Measurements from ENCODE around the gene WASL. TPM values are rescaled to one million over a fixed set of nuclear protein-coding genes. Genes with fewer than 3 reads are reported as not detected.
"Not testable (repeated sequence)": the region's sequence is repeated elsewhere in the genome, so short reads cannot be mapped to it uniquely, and the experiment has no call there.

The WASL gene
- total RNA-seq, 2 experiments from 2014 or later: 5.5 TPM

- DNase-seq (peak; percentile 49), ATAC-seq (peak; percentile 10)
- Mint-ChIP-seq H3K36me3 (ENCODE audit: low read depth) (peaks cover 8% of the 10 kb centered on the region), H3K27me3 (no peaks in the 10 kb centered on the region), H3K4me3 (peak overlapping the region; percentile 95), H3K27ac (peak overlapping the region; percentile 94), H3K9me3 (ENCODE audit: low read depth) (no peaks in the 10 kb centered on the region), H3K4me1 (peaks cover 58% of the 10 kb centered on the region)
- ChIA-PET POLR2A (interaction anchor here (1.7 kb wide), 1 partner anchor 33 kb away, joined by 6 read pairs; no protein-coding TSS in a partner anchor), CTCF (interaction anchor here (0.7 to 1.6 kb wide), 4 partner anchors 10 to 214 kb away, joined by 3 to 5 read pairs (median 4); partner anchors contain the start of gene IQUB)
- intact Hi-C loops (cut with DNase I, micrococcal nuclease): loop anchor here (2.0 kb wide), 2 partner anchors 35 to 1181 kb away; partner anchors contain the start of gene POT1 (in 1 of the 2)
Observed at GRCh38 chr7:123748171-123748733, 551 bp downstream of the WASL start.

GRCh38 chr7:123747620-123748141 is 1.1 kb downstream of the WASL start:
- Mint-ChIP-seq H3K27me3 (no peaks in the 10 kb centered on the region), H3K4me1 (peaks cover 63% of the 10 kb centered on the region), H3K4me3 (peak overlapping the region; percentile 95), H3K36me3 (ENCODE audit: low read depth) (peaks cover 8% of the 10 kb centered on the region), H3K27ac (peak overlapping the region; percentile 94), H3K9me3 (ENCODE audit: low read depth) (no peaks in the 10 kb centered on the region)
- ChIA-PET CTCF (interaction anchor here (0.7 to 1.6 kb wide), 2 partner anchors 50 to 65 kb away, joined by 4 to 5 read pairs; no protein-coding TSS in a partner anchor), POLR2A (no interaction called here)
- ATAC-seq (peak; percentile 13), DNase-seq (peak; percentile 61)
- intact Hi-C loops (cut with DNase I, micrococcal nuclease): loop anchor here (1.0 to 2.0 kb wide), 4 partner anchors 35 to 1181 kb away; partner anchors contain the start of genes NDUFA5 (in 1 of the 2) and POT1 (in 1 of the 2)

- DNase-seq (no peak), ATAC-seq (peak; percentile 19)
- Mint-ChIP-seq H3K9me3 (ENCODE audit: low read depth) (no peaks in the 10 kb centered on the region), H3K36me3 (ENCODE audit: low read depth) (peaks cover 8% of the 10 kb centered on the region), H3K4me1 (peaks cover 67% of the 10 kb centered on the region), H3K27ac (peak overlapping the region; percentile 94), H3K27me3 (no peaks in the 10 kb centered on the region), H3K4me3 (peak overlapping the region; percentile 95)
- intact Hi-C loops (cut with DNase I, micrococcal nuclease): loop anchor here in 1 of 2 experiments (1.0 kb wide), 2 partner anchors 77 to 190 kb away; partner anchors contain the start of gene NDUFA5
- ChIA-PET POLR2A (no interaction called here), CTCF (interaction anchor here (0.6 to 1.8 kb wide), 2 partner anchors 10 to 57 kb away, joined by 3 to 8 read pairs; no protein-coding TSS in a partner anchor)
Observed at GRCh38 chr7:123746931-123747488, 1.8 kb downstream of the WASL start.

- Mint-ChIP-seq H3K4me3 (peak overlapping the region; percentile 95), H3K27me3 (no peaks in the 10 kb centered on the region), H3K36me3 (ENCODE audit: low read depth) (peaks cover 8% of the 10 kb centered on the region), H3K4me1 (peaks cover 61% of the 10 kb centered on the region), H3K9me3 (ENCODE audit: low read depth) (no peaks in the 10 kb centered on the region), H3K27ac (peak overlapping the region; percentile 63)
- ATAC-seq (no peak), DNase-seq (no peak)
- CTCF ChIA-PET: interaction anchor here (1.0 to 1.8 kb wide), 6 partner anchors 9 to 52 kb away, joined by 3 to 8 read pairs (median 4); no protein-coding TSS in a partner anchor
- POLR2A ChIA-PET: no interaction called here
- intact Hi-C loops (cut with DNase I, micrococcal nuclease): no loop called here
Observed at GRCh38 chr7:123746055-123746454, 2.7 kb downstream of the WASL start.

GRCh38 chr7:123745437-123745836 is 3.4 kb downstream of the WASL start:
- Mint-ChIP-seq H3K9me3 (ENCODE audit: low read depth) (no peaks in the 10 kb centered on the region), H3K27ac (no peak overlapping the region), H3K36me3 (ENCODE audit: low read depth) (peaks cover 8% of the 10 kb centered on the region), H3K4me3 (no peak overlapping the region), H3K4me1 (peaks cover 63% of the 10 kb centered on the region), H3K27me3 (no peaks in the 10 kb centered on the region)
- CTCF ChIA-PET: interaction anchor here (1.0 to 1.8 kb wide), 7 partner anchors 8 to 52 kb away, joined by 3 to 8 read pairs (median 4); no protein-coding TSS in a partner anchor
- ATAC-seq: no peak
- intact Hi-C loops (cut with DNase I, micrococcal nuclease): no loop called here
- POLR2A ChIA-PET: no interaction called here
- DNase-seq: no peak

- POLR2A ChIA-PET: interaction anchor here (0.6 kb wide), 1 partner anchor 203 kb away, joined by 3 read pairs; no protein-coding TSS in a partner anchor
- CTCF ChIA-PET: interaction anchor here (1.5 to 1.7 kb wide), 2 partner anchors 8 to 11 kb away, joined by 3 to 4 read pairs; no protein-coding TSS in a partner anchor
- Mint-ChIP-seq H3K4me1 (peaks cover 58% of the 10 kb centered on the region), H3K9me3 (ENCODE audit: low read depth) (no peaks in the 10 kb centered on the region), H3K27ac (no peak overlapping the region), H3K36me3 (ENCODE audit: low read depth) (peaks cover 8% of the 10 kb centered on the region), H3K4me3 (no peak overlapping the region), H3K27me3 (no peaks in the 10 kb centered on the region)
- no peak for DNase-seq
- intact Hi-C loops (cut with DNase I, micrococcal nuclease): loop anchor here in 1 of 2 experiments (1.0 kb wide), 1 partner anchor 11 kb away; no protein-coding TSS in a partner anchor
- ATAC-seq: no peak
Observed at GRCh38 chr7:123744416-123744815, 4.4 kb downstream of the WASL start.

DNA sequence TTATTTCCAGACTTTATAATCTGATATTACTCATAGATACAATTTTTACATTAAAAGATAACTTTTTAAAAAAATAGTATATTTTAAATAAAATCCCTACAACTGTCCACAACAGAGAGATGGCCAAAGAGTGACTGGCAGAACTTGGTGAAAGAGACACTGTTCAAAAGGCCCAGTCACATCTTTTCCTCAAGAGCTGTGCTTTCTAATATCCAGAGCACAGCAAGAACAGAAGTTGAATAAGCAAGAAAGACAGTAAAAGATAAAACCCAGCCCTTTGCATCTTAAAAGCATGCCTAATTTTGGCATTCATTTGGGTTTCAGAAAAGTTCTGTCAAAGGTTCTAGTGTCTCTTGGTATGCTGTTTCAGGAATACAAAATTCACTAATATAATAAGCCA is 6.9 kb downstream of the WASL start:
- Mint-ChIP-seq H3K36me3 (ENCODE audit: low read depth) (peaks cover 11% of the 10 kb centered on the region), H3K27me3 (no peaks in the 10 kb centered on the region), H3K9me3 (ENCODE audit: low read depth) (peaks cover 7% of the 10 kb centered on the region), H3K4me3 (no peak overlapping the region), H3K4me1 (peaks cover 64% of the 10 kb centered on the region), H3K27ac (no peak overlapping the region)
- POLR2A ChIA-PET: no interaction called here
- no peak for DNase-seq
- intact Hi-C loops (cut with DNase I, micrococcal nuclease): no loop called here
- peak; percentile 42 for ATAC-seq
- CTCF ChIA-PET: interaction anchor here (0.6 to 1.0 kb wide), 2 partner anchors 27 to 136 kb away, joined by 3 to 4 read pairs; no protein-coding TSS in a partner anchor

DNA sequence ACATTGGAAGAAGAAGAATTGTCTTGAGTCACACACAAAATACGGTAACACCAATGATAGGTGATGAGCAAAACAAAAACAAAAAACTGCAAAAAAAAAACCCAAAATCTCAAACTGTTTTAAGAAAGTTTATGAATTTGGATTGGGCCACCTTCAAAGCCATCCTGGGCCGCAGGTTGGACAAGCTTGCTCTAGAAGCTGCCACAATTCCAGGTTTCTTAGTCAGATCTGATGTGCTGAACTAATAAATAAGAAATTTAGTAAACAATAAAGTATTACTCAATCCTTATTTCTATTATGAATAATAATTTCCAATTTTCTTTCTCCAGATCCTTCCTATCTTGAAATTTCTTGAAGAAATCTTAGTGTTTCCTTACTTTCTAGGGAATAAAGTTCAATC is 10.0 kb downstream of the WASL start:
- Mint-ChIP-seq H3K27ac (no peak overlapping the region), H3K4me1 (peaks cover 43% of the 10 kb centered on the region), H3K27me3 (no peaks in the 10 kb centered on the region), H3K4me3 (no peak overlapping the region), H3K36me3 (ENCODE audit: low read depth) (peaks cover 27% of the 10 kb centered on the region), H3K9me3 (ENCODE audit: low read depth) (peaks cover 12% of the 10 kb centered on the region)
- ChIA-PET CTCF (no interaction called here), POLR2A (no interaction called here)
- DNase-seq (no peak), ATAC-seq (no peak)
- intact Hi-C loops (cut with DNase I, micrococcal nuclease): no loop called here

GRCh38 chr7:123738356-123738755 is 10.4 kb downstream of the WASL start:
- H3K27me3 Mint-ChIP-seq: no peaks in the 10 kb centered on the region
- H3K27ac Mint-ChIP-seq: no peak overlapping the region
- H3K4me3 Mint-ChIP-seq: no peak overlapping the region
- DNase-seq (no peak), ATAC-seq (no peak)
- H3K4me1 Mint-ChIP-seq: peaks cover 43% of the 10 kb centered on the region
- peaks cover 32% of the 10 kb centered on the region for H3K36me3 Mint-ChIP-seq (ENCODE audit: low read depth)
- intact Hi-C loops (cut with DNase I, micrococcal nuclease): no loop called here
- ChIA-PET CTCF (no interaction called here), POLR2A (no interaction called here)
- H3K9me3 Mint-ChIP-seq (ENCODE audit: low read depth): peaks cover 12% of the 10 kb centered on the region

GRCh38 chr7:123737168-123737674 is 11.6 kb downstream of the WASL start:
- peaks cover 37% of the 10 kb centered on the region for H3K36me3 Mint-ChIP-seq (ENCODE audit: low read depth)
- H3K4me3 Mint-ChIP-seq; H3K27me3 Mint-ChIP-seq; DNase-seq; intact Hi-C loops (cut with DNase I, micrococcal nuclease); H3K27ac Mint-ChIP-seq; ATAC-seq; POLR2A ChIA-PET: not testable (repeated sequence)
- peaks cover 16% of the 10 kb centered on the region for H3K9me3 Mint-ChIP-seq (ENCODE audit: low read depth)
- CTCF ChIA-PET: interaction anchor here (1.5 to 1.8 kb wide), 2 partner anchors 9 to 11 kb away, joined by 3 to 8 read pairs; no protein-coding TSS in a partner anchor
- peaks cover 37% of the 10 kb centered on the region for H3K4me1 Mint-ChIP-seq

DNA sequence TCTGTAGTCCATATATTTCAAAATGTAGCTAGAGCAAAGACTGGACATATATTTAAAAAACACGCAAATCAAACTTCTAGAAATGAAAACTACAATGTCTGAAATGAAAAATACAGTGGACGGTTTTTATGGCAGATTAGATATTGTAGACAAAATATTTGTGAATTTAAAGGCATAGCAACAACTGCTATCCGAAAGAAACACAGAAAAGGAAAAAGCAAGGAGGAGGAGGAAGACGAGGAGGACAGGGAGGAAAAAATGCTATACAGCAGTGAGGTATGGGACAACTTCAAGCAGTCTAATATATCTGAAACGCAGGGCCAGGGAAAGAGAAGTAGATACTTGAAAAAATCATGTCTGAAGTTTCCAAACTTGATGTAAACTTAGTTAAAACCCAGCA is 13.3 kb downstream of the WASL start:
- CTCF ChIA-PET: interaction anchor here (0.6 to 1.1 kb wide), 2 partner anchors 10 to 110 kb away, joined by 3 to 4 read pairs; no protein-coding TSS in a partner anchor
- DNase-seq: no peak
- no peak for ATAC-seq
- no peak overlapping the region for H3K4me3 Mint-ChIP-seq
- intact Hi-C loops (cut with DNase I, micrococcal nuclease): no loop called here
- H3K27me3 Mint-ChIP-seq: no peaks in the 10 kb centered on the region
- H3K27ac Mint-ChIP-seq: no peak overlapping the region
- H3K4me1 Mint-ChIP-seq: peaks cover 36% of the 10 kb centered on the region
- peaks cover 19% of the 10 kb centered on the region for H3K9me3 Mint-ChIP-seq (ENCODE audit: low read depth)
- peaks cover 43% of the 10 kb centered on the region for H3K36me3 Mint-ChIP-seq (ENCODE audit: low read depth)
- POLR2A ChIA-PET: no interaction called here

Data from activated CD4-positive, alpha-beta T cell treated with anti-CD3 and anti-CD28 coated beads for 36 hours (primary cell).